Testis (tissue), 2 donors: ENCODE measurements around the gene MYO15A.

Experiments
- POLR2A ChIP-seq: fragments of 450-650 bp; IDR thresholded peaks from one replicate; pipeline ENCODE4 v1.6.1; 2017; ENCODE audit warnings: antibody characterized with exemption, mild to moderate bottlenecking, moderate library complexity
- TF ChIP-seq, protein P1 (sequence below), 3 experiments: fragments of 450-650 bp in 2 of 3; fragments of 200-600 bp in 1 of 3; sonication (generic) in 1 of 3; IDR thresholded peaks; one replicate each; pipeline ENCODE4 v1.5.1; 2016 to 2019; ENCODE audit warnings: antibody characterized with exemption in 3 of 3, mild to moderate bottlenecking in 2 of 3, moderate library complexity in 1 of 3

DNA sequence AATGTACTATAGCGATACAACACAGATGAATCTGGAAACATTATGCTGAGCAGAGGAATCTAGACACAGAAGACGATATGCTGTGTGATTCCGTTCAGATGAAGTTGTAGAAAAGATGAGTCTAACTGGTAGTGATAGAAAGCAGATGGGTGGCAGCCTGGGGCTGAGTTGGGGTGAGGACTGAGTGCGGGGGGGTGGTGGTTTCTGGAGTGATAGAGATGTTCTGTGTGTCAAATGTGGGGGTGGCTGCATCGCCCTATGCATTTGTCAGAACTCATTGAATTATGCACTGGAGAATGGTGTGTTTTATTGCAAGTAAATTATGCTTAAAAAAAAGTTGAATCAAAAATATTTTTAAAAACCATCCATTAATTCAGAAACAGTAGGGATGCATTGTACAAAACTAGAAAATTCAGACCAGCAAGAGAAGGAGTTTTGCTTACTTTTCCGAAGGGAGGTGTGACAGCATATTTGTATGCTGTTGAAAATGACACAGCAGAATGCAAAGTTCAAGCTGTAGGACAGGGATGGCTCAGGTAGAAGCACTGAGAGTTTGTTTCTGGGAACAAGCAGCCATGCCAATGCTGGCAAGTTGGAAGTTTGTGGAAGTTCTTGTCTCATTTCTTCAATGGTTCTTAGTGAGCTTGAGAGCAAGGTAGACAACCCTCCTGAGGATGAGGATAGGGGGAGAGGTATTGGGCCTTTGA, 33.8 kb upstream of the MYO15A start:
- TF ChIP-seq POLR2A, result no peak
- TF ChIP-seq, protein P1, sequence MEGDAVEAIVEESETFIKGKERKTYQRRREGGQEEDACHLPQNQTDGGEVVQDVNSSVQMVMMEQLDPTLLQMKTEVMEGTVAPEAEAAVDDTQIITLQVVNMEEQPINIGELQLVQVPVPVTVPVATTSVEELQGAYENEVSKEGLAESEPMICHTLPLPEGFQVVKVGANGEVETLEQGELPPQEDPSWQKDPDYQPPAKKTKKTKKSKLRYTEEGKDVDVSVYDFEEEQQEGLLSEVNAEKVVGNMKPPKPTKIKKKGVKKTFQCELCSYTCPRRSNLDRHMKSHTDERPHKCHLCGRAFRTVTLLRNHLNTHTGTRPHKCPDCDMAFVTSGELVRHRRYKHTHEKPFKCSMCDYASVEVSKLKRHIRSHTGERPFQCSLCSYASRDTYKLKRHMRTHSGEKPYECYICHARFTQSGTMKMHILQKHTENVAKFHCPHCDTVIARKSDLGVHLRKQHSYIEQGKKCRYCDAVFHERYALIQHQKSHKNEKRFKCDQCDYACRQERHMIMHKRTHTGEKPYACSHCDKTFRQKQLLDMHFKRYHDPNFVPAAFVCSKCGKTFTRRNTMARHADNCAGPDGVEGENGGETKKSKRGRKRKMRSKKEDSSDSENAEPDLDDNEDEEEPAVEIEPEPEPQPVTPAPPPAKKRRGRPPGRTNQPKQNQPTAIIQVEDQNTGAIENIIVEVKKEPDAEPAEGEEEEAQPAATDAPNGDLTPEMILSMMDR (IDR thresholded peaks at IDR 0.05), result no peak
